IPS-20b (cell line): Measurements from ENCODE around the gene HECTD3.
A peak's percentile ranks its signal among the peaks of the same experiment; 100 is the strongest.

Source experiments
- H3K27ac ChIP-seq: one replicate; pipeline ENCODE4 v1.5.1; 2013; ENCODE audit warnings: low read length
- H3K27me3 ChIP-seq: 2 replicates; pipeline ENCODE4 v1.6.1; 2013; ENCODE audit warnings: mild to moderate bottlenecking, low read length, inconsistent platforms; ENCODE audit not compliant: insufficient read depth
- H3K36me3 ChIP-seq: 2 replicates; pipeline ENCODE4 v1.6.1; 2013; ENCODE audit warnings: low read depth, mild to moderate bottlenecking, inconsistent platforms, low read length, moderate library complexity; ENCODE audit not compliant: insufficient read depth
- H3K4me1 ChIP-seq: 2 replicates; pipeline ENCODE4 v1.6.1; 2013; ENCODE audit warnings: mild to moderate bottlenecking, control low read depth, inconsistent platforms, low read length, moderate library complexity; ENCODE audit not compliant: insufficient read depth
- H3K4me3 ChIP-seq: 2 replicates; pipeline ENCODE4 v1.5.1; 2013; ENCODE audit warnings: mild to moderate bottlenecking, low read length, inconsistent platforms
- H3K9ac ChIP-seq: 2 replicates; pipeline ENCODE4 v1.6.1; 2013; ENCODE audit warnings: low read depth, mild to moderate bottlenecking, inconsistent platforms, low read length, moderate library complexity
- H3K9me3 ChIP-seq: 2 replicates; pipeline ENCODE4 v1.6.1; 2013; ENCODE audit warnings: mild to moderate bottlenecking, low read depth, low read length, inconsistent platforms; ENCODE audit not compliant: insufficient read depth

Gene HECTD3

GRCh38 chr1:45012639-45013278, 1.6 kb upstream of the HECTD3 start:
- Histone ChIP-seq H3K27ac (no peak overlapping the region), H3K27me3 (no peaks in the 10 kb centered on the region), H3K36me3 (peaks cover 36% of the 10 kb centered on the region), H3K4me1 (peaks cover 5% of the 10 kb centered on the region; the same call in 1 of the 2 replicates), H3K9ac (peak overlapping the region; percentile 84), H3K9me3 (no peaks in the 10 kb centered on the region), H3K4me3 (peak overlapping the region; percentile 85)

GRCh38 chr1:45011837-45012638, 914 bp upstream of the HECTD3 start, which contains the start of gene UROD:
TSS of gene UROD (plus strand) at chr1:45012254. CDS start at chr1:45012266, 12 bp downstream.
- H3K4me1 ChIP-seq = peaks cover 5% of the 10 kb centered on the region; the same call in 1 of the 2 replicates
- peaks cover 43% of the 10 kb centered on the region for H3K36me3 ChIP-seq
- H3K9ac ChIP-seq = peak within 1 kb of the TSS; percentile 84
- no peaks in the 10 kb centered on the region for H3K9me3 ChIP-seq
- H3K27me3 ChIP-seq = no peaks in the 10 kb centered on the region
- H3K27ac ChIP-seq = no peak within 1 kb of the TSS
- peak within 1 kb of the TSS; percentile 85 for H3K4me3 ChIP-seq

GRCh38 chr1:45009956-45010854, 919 bp downstream of the HECTD3 start:
- H3K9me3 ChIP-seq = no peaks in the 10 kb centered on the region
- H3K9ac ChIP-seq = peak overlapping the region; percentile 11; the same call in 1 of the 2 replicates
- peak overlapping the region; percentile 72 for H3K4me3 ChIP-seq
- peaks cover 49% of the 10 kb centered on the region for H3K36me3 ChIP-seq
- H3K4me1 ChIP-seq = peaks cover 5% of the 10 kb centered on the region; the same call in 1 of the 2 replicates
- no peak overlapping the region for H3K27ac ChIP-seq
- no peaks in the 10 kb centered on the region for H3K27me3 ChIP-seq

- Histone ChIP-seq H3K9ac (no peak overlapping the region), H3K9me3 (no peaks in the 10 kb centered on the region), H3K27ac (no peak overlapping the region), H3K27me3 (no peaks in the 10 kb centered on the region), H3K4me1 (peaks cover 5% of the 10 kb centered on the region; the same call in 1 of the 2 replicates), H3K4me3 (no peak overlapping the region), H3K36me3 (peaks cover 47% of the 10 kb centered on the region)
Observed at GRCh38 chr1:45009296-45009865, 1.7 kb downstream of the HECTD3 start.

- H3K9me3 ChIP-seq = no peaks in the 10 kb centered on the region
- peaks cover 48% of the 10 kb centered on the region for H3K36me3 ChIP-seq
- H3K27ac ChIP-seq = no peak overlapping the region
- no peak overlapping the region for H3K4me3 ChIP-seq
- no peaks in the 10 kb centered on the region for H3K27me3 ChIP-seq
- H3K9ac ChIP-seq = no peak overlapping the region
- peaks cover 5% of the 10 kb centered on the region; the same call in 1 of the 2 replicates for H3K4me1 ChIP-seq
Observed at GRCh38 chr1:45008516-45008915, 2.6 kb downstream of the HECTD3 start.

GRCh38 chr1:45008076-45008475, 3.0 kb downstream of the HECTD3 start:
- H3K4me3 ChIP-seq = no peak overlapping the region
- H3K36me3 ChIP-seq = peaks cover 52% of the 10 kb centered on the region
- no peaks in the 10 kb centered on the region for H3K9me3 ChIP-seq

GRCh38 chr1:45007311-45007710, 3.8 kb downstream of the HECTD3 start:
- Histone ChIP-seq H3K9ac (no peak overlapping the region), H3K4me1 (peaks cover 5% of the 10 kb centered on the region; the same call in 1 of the 2 replicates), H3K9me3 (no peaks in the 10 kb centered on the region), H3K27me3 (no peaks in the 10 kb centered on the region), H3K4me3 (no peak overlapping the region), H3K36me3 (peaks cover 60% of the 10 kb centered on the region), H3K27ac (no peak overlapping the region)

More at GRCh38 chr1:45008076-45008475, 3.0 kb downstream of the HECTD3 start:
- Histone ChIP-seq H3K4me1 (peaks cover 5% of the 10 kb centered on the region; the same call in 1 of the 2 replicates), H3K27me3 (no peaks in the 10 kb centered on the region), H3K27ac (no peak overlapping the region), H3K9ac (no peak overlapping the region)

- H3K36me3 ChIP-seq = peaks cover 63% of the 10 kb centered on the region
- H3K4me1 ChIP-seq = no peaks in the 10 kb centered on the region
- H3K27me3 ChIP-seq = no peaks in the 10 kb centered on the region
- H3K9me3 ChIP-seq = no peaks in the 10 kb centered on the region
- no peak overlapping the region for H3K4me3 ChIP-seq
- H3K27ac ChIP-seq = no peak overlapping the region
- H3K9ac ChIP-seq = no peak overlapping the region
Observed at GRCh38 chr1:45005761-45006160, 5.4 kb downstream of the HECTD3 start.

GRCh38 chr1:45004281-45004920, 6.7 kb downstream of the HECTD3 start:
- Histone ChIP-seq H3K9ac (no peak overlapping the region), H3K27ac (no peak overlapping the region), H3K27me3 (no peaks in the 10 kb centered on the region), H3K4me1 (no peaks in the 10 kb centered on the region), H3K9me3 (no peaks in the 10 kb centered on the region), H3K36me3 (peaks cover 63% of the 10 kb centered on the region), H3K4me3 (no peak overlapping the region)

- Histone ChIP-seq H3K27ac (no peak overlapping the region), H3K27me3 (no peaks in the 10 kb centered on the region), H3K9me3 (no peaks in the 10 kb centered on the region), H3K36me3 (peaks cover 57% of the 10 kb centered on the region), H3K4me3 (no peak overlapping the region), H3K4me1 (no peaks in the 10 kb centered on the region), H3K9ac (no peak overlapping the region)
Observed at GRCh38 chr1:45003741-45004140, 7.4 kb downstream of the HECTD3 start.
